A549 treated with AZD9567 at 1 μM for 4 hours (cell line): Measurements from ENCODE around the gene PNLDC1. TPM values are rescaled to one million over a fixed set of nuclear protein-coding genes. Genes with fewer than 3 reads are reported as not detected.

Experiments used
- total RNA-seq: library from RNA; stranded (reverse); fragments of 200-300 nt; extraction: Qiagen RNA extraction; gene quantifications from 5 replicates; pipeline ENCODE4 v1.2.3, GENCODE V29; 2022; ENCODE audit not compliant: insufficient read depth

The PNLDC1 gene
- total RNA-seq, result 0.05 to 0.08 TPM (median 0.06 TPM) in 3 of 5 replicates, not detected in the others

GRCh38 chr6:159800141-159800865 is at the start of gene PNLDC1:
PNLDC1 (plus strand) TSS chr6:159800276; CDS start chr6:159800308, 32 bp downstream.

GRCh38 chr6:159761873-159762680 is 38.0 kb upstream of the PNLDC1 start, which contains the start of gene ACAT2:
ACAT2 (plus strand) TSS chr6:159762045; CDS start chr6:159762088, 43 bp downstream.

GRCh38 chr6:159789377-159790148 is 10.5 kb upstream of the PNLDC1 start, which contains the start of gene TCP1:
TCP1 (minus strand) TSS chr6:159789602; CDS start chr6:159789468, 134 bp downstream.

GRCh38 chr6:159790149-159790955 is 9.7 kb upstream of the PNLDC1 start, which contains the start of gene MRPL18:
MRPL18 (plus strand) TSS chr6:159790467; CDS start chr6:159790588, 121 bp downstream.

Other genes starting within 250 kb of the PNLDC1 start
- gene SOD2, start 107.0 kb upstream of the PNLDC1 start, total RNA-seq, result 159 to 210 TPM (median 201 TPM) in 5 replicates
- 67.3 to 72.6 TPM (median 68.2 TPM) in 5 replicates for gene WTAP, start 72.8 kb upstream of the PNLDC1 start, total RNA-seq
- 25.5 to 32.1 TPM (median 28.6 TPM) in 5 replicates for gene ACAT2, start 38.2 kb upstream of the PNLDC1 start, total RNA-seq
- 217 to 239 TPM (median 230 TPM) in 5 replicates for gene TCP1, start 10.7 kb upstream of the PNLDC1 start, total RNA-seq
- gene MRPL18, start 9.8 kb upstream of the PNLDC1 start, total RNA-seq, result 69.6 to 93.8 TPM (median 82.6 TPM) in 5 replicates
- not detected in 5 replicates for gene MAS1, start 90.7 kb downstream of the PNLDC1 start, total RNA-seq
- gene IGF2R, start 168.8 kb downstream of the PNLDC1 start, total RNA-seq, result 27.3 to 29.9 TPM (median 29.2 TPM) in 5 replicates